NCI-H510A (cell line): ENCODE data around the gene KCTD17.

ENCODE experiments used
- DNase-seq: peaks from one replicate; lab custom pipeline; 2025; lab: John Stamatoyannopoulos, UW

KCTD17 gene

DNA sequence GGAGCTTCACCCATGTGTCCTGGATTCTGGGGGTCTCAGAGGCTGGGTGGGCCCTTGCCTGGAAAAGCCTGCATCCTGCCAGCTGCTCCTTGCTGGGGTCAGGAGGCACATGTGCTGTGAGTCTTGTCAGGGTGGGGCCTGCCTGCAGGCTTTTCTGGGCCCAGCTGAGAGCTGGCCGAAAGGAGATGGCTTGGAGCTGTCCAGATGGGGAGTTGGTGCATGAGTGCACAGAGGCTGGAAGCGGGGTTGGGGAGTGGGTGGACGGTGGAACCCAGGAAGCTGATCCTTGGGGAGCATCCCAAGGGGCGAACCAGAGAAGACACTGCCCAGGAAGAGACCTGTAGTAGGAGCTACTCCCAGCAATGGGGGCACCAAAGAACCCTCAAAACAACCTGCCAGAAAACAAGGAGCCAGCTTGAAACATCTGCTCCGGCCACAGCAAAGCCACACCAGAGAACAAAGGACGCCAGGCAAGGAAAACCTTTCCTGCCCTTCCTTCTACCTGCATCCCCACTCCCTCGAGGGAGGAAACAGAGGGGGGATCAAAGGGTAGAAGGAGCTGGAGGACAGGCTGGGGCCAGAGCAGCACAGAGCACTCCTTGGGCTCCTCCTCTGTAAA is 8.2 kb upstream of the KCTD17 start:
- DNase-seq, result no peak

DNA sequence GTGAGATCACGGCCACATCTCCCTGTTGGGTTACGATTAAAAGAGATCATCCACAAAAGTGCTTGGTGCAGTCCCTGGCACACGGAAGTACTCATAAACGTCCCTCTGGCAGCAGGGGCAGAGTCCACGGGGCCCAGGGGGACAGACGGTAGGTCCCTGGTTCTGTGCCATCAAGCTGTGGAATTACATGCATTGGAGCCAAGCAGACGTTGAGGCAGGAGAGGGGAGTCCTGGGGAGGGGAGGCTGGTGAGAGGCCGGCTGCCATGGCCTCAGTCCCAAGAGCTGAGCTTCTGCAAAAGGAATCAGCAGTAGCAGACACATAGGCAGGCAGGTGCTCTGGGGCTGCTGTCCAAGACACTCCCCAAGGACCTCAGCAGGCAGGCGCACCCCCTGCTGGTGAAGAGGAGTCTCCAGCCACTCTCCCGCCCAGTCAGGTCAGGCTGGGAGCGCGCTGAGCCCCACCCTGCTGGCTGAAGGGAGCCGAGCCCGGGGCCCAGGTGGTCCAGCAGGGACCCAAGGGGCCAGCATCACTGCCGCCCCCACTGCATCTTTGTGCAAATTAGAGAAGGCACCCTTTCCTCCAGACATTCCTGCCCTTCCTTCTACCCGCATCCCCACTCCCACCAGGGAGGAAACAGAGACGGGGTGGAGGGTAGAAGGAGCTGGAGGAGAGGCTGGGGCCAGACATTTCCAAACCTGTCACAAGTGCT is 7.6 kb upstream of the KCTD17 start:
- no peak for DNase-seq

DNA sequence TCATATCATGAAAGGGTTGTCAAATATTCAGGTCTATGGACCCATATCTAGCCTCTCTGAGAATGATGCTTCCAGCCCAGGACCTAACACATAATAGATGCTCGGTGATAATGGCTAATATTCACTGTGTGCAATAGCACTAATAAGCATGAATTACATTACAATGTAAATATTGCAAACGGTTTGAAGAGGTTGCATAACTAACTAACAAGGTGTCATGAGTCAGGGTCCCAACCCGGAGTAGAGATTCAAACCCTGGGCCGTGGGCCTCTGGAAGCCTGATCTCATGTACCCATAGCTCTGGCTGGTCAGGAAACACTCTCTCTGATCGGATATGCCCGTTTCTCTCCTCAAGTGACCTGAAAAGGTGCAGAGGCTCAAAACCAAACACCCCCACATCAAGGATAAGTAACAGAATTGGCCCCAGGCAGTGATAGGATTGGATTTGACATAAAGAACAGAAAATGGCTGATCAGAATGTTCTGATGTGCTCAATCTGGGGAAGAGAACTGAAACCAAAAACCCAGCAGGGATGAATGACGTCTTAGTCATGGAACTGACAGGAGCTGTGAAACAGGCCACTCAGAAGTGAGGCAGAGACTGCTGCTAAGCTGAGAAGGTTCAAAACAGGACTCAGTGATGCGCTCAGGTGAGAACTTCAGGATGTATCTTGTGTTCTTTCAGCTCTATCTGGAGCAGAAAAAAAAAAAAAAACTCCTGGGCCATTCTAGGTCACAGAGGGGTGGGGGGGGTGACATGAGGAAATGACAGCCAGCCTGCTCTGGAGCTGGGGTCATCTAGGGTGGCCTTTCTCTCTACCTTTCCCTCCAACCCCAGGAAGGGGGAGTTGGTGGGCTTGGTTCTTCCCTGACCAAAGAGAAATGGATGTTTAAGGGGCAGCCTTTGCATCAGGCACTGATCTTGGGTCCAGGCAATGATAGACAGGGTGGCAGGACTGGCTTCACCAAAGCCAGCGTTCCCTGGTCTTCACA is 6.6 kb upstream of the KCTD17 start:
- no peak for DNase-seq

DNA sequence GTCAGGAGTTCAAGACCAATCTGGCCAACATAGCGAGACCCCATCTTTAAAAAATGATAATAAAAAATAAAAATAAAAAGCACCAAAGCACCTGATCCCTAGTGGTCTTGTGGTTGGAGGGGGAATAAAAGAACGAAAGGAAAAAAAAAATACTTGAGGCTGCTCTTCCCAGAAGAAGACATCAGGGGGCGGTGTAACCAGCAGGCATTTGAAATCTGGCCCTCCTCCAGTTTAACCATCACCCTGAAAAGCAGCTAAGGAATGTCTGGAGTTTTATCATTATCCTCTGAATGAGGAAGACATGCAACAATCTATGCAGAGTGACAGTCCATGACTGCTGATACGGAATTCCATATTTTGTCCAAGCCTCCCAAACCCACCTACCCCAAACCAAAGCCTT is 5.6 kb upstream of the KCTD17 start:
- no peak for DNase-seq

DNA sequence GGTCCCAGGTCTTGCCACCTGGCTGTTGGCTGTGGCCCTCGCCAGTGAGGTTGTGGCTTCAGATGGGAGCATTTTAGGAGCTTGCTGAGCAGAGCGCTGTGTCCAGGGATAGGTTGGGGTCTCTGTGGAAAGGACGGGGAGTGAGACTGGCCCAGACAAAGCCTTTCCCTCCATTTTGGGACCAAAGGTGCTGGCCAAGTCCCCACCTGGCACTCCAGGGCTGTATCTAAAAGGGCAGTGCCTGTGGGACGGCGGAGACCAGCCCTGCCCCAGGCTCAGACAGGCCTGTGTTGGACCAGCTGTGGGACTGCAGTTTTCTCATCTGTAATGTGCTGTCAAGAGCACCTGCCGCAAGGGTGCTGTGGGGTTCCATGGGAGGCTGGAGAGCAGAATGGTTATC is 5.0 kb upstream of the KCTD17 start:
- DNase-seq, result no peak

DNA sequence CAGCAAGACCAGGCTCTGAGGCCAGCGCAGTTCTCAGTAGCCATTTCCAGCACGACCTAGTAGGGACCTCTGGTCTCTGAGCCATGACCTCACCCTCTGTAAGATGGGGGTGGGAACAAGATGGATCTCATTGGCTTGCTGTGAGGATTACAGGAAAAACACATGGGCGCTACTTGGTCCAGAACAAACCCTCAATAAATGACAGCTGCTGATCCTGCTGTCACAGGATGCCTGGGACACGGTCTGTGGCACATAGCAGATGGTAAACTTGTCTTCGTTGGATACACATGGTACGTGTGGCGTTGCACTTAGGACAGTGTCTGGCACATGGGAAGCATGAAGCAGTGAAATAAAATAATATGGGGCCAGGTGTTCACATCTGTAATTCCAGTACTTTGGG is 4.5 kb upstream of the KCTD17 start:
- DNase-seq, result no peak

DNA sequence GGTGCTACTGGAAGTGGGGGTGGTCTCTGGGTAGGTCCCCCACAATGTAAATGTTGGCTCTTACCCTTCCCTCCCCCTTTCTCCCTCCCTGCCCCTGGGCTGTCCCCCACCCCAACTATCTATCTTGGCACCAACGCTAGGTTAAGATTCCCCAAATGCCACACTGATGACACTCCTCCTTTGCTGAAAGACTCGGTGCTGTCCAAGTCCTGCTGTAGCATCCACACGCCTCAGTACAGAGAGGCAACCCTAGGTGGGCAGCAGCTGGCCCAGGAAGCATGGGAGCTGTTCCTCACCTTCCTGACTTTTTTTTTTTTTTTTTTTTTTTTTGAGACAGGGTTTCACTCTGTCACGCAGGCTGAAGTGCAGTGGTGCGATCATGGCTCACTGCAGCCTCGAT is 3.4 kb upstream of the KCTD17 start:
- DNase-seq, result no peak

DNA sequence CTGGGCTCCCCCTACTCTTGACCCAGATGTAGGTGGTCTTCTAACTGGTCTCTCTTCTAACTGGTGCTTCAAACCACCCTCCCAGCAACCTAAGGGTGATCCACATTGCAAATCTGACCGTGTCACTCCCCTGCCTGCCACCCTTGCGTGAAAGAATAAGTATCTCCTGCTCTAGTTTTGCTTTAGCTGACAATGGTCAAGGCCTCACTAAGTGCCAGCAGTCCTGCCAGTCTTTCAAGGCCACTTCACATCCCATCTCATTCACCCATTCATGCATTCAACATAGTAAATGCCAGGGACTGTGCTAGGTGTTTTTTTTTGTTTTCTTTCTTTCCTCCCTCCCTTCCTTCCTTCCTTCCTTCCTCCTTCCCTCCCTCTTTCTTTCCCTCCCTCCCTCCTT is 2.3 kb upstream of the KCTD17 start:
- DNase-seq, result no peak

DNA sequence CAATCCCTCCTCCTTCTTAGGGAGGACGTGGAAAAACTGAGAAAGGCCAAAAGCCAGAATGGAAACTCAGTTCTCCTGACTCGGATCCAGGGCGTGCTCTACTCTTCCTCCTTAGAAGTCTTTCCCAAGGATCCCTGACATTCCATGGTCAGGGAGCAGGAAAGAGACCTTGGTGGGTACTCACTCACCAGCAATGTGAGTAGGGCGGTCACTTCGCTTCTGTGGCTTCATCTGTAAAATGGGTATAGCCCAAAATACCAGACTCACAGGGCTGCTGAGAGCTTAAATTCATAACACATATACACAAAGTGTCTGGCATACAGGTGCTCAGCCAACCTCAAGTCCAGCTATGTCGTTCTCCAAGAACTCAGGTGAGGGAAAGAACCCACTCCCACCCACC is 629 bp upstream of the KCTD17 start:
- no peak for DNase-seq

DNA sequence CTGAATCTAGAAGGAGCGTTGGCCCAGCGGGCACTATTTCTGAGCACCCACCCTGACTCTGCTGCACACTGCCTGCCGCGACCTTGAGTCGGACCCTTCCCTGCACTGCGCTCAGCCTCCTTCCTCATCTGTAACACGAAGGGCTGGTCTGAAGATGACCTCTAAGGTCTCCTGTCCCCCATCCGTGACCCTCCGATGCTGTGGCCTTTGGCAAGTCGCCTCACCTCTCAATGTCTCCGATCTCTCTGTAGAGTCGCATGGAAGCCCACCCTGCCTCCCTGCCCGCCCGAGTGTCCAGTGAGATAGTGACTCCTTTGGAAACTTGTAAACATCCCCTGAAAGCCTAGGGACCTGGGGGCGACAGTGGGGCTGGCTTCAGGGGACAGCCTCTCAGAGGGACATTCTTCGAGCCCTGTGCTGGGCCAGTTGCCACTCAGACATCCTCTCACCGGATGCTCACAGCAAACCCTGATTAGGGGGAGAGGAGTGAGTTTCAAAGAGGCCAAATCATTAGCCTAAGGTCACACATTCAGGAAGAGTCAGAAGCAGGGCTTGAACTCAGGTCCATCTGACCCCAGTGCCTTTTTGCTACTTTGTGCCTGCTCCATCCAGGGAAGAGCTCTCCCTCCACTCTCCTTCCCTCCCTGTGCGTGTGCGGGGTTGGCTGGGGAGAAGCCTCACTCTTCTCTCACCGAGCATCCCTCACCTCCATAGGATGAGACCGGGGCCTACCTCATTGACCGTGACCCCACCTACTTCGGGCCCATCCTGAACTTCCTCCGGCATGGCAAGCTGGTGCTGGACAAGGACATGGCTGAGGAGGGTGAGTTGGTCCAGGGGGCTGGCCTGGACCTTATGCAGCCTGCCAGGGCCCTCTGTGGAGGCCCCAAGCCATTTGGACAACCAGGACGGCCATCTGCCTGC is 1.1 kb downstream of the KCTD17 start:
- no peak for DNase-seq

DNA sequence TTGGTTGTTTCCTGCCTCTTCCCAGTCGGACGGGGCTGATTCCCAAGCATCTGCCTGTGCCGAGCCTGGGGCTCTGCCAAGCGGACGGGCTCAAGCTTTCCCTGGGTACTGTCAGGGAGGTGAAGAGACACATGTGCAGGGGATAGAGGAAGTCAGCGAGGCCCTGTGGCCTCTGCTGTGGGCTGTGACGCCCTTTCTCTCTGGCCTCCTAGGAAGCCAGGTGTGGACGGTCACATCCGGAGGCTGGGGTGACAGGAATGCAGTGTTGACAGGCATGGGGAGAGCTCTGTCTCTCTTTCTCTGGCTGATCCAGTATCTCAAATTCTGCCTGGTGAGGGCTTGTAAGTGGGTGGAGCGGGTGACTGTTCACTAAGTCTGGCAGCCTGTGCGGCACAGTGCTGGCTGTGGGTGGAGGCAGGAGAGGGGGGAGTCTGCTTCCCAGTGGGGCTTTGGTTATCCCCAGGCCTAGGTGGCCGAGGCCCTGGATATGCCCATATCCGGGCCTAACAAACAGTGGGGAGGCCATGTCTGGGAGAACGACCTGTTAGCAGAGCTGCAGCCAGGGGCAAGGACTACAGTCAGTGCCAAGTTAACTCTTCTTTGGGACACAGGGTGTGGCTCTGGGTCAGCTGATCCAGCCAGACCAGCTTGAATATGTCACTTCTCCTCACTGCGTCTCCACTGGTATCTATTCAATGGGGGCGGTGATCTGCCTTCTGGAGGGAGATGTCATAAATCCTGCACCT is 1.9 kb downstream of the KCTD17 start:
- DNase-seq, result no peak

DNA sequence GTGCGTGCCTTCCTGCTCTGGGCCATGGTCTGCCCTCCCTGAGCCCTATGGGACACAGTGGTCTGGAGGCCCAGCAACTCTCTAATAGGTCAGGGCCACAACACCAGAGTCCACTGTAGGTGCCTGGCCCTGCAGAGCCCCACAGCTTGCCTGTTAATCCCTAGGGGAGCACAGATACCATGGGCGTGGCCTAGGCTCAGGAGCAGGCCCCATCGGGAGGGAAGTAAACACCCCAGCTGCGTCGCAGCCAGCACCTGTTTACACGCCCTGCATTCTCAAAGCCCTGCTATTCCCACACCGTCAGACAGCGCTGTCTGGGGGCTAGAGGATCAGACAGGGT is 2.5 kb downstream of the KCTD17 start:
- DNase-seq, result peak; percentile 17

DNA sequence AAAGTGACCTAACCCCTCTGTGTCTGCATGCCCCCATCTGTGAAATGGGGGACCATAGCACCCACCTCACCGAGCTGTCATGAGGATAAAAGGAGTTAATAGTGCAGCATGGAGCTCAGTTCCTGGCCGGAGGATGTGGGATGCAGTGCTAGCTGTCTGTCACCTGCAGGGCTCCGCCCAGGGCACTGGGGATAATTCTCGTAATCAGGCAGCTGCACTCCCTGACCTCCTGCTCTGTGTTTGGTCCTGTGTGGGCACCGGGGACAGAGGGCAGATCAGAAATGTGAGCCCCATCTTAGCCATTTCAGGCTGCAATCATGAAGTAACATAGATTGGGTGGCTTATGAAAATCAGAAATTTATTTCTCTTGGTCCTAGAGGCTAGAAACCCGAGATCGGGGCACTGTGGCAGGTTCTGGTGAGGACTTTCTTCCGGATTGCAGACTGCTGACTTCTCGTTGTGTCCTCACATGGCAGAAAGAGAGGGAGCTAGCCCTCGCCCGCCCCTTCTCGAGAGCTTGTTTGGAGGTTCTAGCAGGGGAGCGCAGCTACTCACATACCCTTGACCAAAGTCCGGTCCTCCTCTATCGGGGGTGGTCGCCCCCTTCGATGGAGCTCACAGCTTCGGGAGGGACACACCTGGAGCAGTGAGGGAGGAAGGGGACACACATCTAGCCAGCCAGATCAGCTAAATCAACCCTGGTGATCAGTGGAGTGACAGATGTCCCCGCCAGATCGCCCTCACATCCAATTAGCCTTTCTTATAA is 3.2 kb downstream of the KCTD17 start:
- no peak for DNase-seq

DNA sequence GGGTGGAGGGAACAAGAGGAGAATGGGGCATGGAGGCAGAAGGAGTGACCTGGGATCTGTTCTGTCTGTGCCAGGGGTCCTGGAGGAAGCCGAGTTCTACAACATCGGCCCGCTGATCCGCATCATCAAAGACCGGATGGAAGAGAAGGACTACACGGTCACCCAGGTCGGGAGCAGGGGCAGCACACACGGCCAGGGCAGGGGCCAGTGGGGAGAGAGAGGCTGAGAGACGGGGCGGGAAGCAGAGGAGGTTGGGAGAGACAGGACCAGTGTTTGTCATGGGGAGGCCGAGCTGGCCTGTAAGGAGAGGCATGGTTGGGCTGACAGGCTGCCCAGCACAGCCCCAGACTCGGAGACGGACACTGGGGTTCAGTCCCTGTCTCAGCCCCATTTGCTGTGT is 4.7 kb downstream of the KCTD17 start:
- DNase-seq, result no peak

DNA sequence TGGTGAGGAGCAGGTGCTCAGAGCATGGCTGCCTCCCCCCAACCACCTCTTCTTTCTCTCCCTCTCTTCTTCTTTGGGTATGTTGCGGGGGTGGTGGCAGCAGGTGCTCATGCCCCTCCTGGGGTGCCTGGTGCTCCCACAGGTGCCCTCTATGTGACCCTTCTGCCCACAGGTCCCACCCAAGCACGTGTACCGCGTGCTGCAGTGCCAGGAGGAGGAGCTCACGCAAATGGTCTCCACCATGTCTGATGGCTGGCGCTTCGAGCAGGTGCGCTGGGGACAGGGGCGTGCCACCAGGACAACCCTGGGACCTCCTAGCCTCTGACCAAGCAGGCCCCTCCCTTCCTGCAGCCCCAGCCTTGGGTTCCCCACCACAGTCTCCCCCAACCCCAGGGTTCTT is 5.7 kb downstream of the KCTD17 start:
- no peak for DNase-seq

DNA sequence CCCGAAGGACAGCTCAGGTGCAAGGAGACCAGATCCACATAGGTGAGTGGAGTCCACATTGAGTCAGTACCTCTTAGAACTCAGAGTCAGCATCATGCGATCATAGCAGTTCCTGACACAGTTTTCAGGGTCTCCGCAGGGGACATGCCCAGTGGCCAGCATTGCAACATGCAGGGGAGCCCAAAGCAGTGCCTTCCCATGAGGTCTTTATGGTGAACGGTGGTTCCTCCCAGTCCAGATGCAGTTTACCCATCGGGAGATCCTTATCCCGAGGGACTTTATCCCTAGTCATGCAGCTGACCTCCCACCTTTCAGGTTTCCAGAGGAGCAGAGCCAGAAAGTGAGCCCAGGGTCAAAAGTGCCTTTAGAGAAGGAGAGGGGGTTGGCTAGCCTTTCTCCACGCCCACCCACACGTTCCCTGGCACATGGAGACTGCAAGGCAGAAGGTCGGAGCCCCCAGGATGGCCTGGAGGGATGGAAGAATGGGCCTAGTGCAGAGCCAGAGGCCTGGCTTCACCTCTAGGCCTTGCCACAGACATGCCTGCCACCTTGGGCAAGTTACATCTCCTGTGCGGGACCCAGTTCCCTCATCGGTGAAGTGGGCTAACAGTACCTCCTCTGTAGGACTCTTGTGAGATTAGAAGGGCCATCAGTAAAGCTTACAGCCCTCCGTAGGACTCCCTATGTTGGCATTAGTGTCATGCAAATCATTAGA is 6.4 kb downstream of the KCTD17 start:
- DNase-seq, result no peak

DNA sequence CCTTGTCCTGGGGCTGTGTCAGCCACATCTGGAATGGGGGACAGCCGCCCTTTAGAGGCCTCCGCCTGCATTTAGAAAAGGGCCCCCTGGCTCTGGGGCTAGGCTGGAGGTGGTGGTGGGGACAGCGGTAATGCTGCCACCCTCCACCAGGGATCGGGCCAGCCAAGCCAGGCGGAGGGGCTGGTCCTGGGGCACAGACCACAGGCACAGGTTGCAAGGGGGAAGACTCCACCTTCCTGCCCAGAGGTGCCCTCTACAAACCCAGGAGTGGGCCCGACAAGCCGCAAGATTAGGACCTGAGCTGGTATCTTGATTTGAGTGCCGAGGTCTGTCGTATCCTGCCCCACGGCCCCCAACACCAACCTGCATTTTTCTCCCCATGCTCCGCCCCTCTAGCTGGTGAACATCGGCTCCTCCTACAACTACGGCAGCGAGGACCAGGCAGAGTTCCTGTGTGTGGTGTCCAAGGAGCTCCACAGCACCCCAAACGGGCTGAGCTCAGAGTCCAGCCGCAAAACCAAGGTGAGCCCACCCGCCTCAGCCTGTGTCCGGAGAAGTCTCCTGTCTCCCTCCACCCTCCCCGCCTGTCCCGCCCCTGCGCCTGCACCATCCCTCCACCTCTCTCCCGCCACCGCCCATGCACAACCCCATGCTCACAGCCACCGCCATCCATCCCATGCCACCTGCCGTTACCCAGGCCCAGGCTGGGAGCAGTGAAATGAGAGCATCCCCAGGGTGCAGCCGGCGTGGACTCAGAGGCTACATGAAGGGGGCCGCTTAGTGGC is 7.6 kb downstream of the KCTD17 start:
- DNase-seq, result no peak

DNA sequence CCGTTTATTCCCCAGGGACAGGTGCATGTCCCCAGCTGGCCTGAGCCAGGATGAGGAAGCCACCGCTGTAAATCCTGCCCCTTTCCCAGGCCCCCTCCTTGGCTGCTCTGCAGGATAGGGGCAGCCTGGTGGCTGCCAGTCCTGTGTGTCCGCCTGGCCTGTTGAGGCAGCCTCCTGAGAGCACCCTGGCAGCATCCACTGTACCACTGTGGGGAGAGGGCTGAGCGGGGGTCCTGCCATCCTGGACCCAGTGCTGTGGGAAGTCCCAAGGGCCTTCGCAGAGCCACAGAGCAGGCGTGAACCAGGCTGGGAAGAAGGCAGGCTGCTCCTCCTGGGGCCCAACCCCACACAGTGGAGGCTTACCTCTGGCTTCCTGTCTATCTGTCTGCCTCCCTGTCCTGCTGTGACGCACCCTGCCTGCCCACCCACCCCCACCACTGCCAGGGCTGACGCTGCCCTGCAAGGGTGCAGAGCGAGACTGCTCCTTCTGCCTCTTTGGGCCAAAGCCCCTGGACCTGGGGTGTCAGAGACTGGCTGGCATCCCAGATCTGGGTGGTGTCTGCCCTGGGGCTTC is 8.4 kb downstream of the KCTD17 start:
- DNase-seq, result no peak
